Measurements from ENCODE around the gene CCPG1.

- TF ChIP-seq, protein P1, sequence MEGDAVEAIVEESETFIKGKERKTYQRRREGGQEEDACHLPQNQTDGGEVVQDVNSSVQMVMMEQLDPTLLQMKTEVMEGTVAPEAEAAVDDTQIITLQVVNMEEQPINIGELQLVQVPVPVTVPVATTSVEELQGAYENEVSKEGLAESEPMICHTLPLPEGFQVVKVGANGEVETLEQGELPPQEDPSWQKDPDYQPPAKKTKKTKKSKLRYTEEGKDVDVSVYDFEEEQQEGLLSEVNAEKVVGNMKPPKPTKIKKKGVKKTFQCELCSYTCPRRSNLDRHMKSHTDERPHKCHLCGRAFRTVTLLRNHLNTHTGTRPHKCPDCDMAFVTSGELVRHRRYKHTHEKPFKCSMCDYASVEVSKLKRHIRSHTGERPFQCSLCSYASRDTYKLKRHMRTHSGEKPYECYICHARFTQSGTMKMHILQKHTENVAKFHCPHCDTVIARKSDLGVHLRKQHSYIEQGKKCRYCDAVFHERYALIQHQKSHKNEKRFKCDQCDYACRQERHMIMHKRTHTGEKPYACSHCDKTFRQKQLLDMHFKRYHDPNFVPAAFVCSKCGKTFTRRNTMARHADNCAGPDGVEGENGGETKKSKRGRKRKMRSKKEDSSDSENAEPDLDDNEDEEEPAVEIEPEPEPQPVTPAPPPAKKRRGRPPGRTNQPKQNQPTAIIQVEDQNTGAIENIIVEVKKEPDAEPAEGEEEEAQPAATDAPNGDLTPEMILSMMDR (IDR thresholded peaks at IDR 0.05) = peak; percentile 77
- TF ChIP-seq POLR2AphosphoS5 (IDR thresholded peaks at IDR 0.05; ENCODE audit: low read depth, low read length) = no peak
Measured at GRCh38 chr15:55434989-55435825, 27.0 kb upstream of the CCPG1 start.

Data from Panc1 (cell line).